HL-60 (cell line): ENCODE results near the gene AKAP12.

Experiments
- DNase-seq, 2 experiments: peaks; one replicate each; pipeline ENCODE4 v3.0.0-alpha.2; 2010 to 2020; ENCODE audit warnings: low read depth in 1 of 2, low spot score in 1 of 2
- H3K27ac ChIP-seq: fragments of 250-450 bp; sonication (Bioruptor Pico); replicated peaks from 2 replicates; pipeline ENCODE4 v1.5.1; 2020; ENCODE audit warnings: mild to moderate bottlenecking, moderate library complexity
- H3K27me3 ChIP-seq: fragments of 250-450 bp; sonication (Bioruptor Pico); 2 replicates; pipeline ENCODE4 v1.5.1; 2021; ENCODE audit warnings: mild to moderate bottlenecking, moderate library complexity; ENCODE audit not compliant: insufficient read depth, poor library complexity, severe bottlenecking
- H3K4me3 ChIP-seq: replicated peaks from 2 replicates; pipeline ENCODE4 v1.5.1; 2011; ENCODE audit warnings: mild to moderate bottlenecking, control low read depth, low read length; ENCODE audit not compliant: insufficient read depth
- GABPA ChIP-seq: IDR thresholded peaks from 2 replicates; pipeline ENCODE4 v1.6.1; 2012; ENCODE audit warnings: low read depth
- POLR2AphosphoS5 ChIP-seq: IDR thresholded peaks from 2 replicates; pipeline ENCODE4 v1.6.1; 2012; ENCODE audit warnings: low read depth
- SPI1 ChIP-seq: IDR thresholded peaks from 2 replicates; pipeline ENCODE4 v1.6.1; 2012; ENCODE audit warnings: low read depth, mild to moderate bottlenecking, borderline replicate concordance
- TF ChIP-seq, protein P1 (sequence below): IDR thresholded peaks from 2 replicates; pipeline ENCODE4 v1.6.1; 2012; ENCODE audit warnings: low read depth; ENCODE audit not compliant: insufficient replicate concordance
- TF ChIP-seq, protein P2 (sequence below): IDR thresholded peaks from one replicate; pipeline ENCODE4 v1.5.1; 2011; ENCODE audit warnings: low read length, control low read depth, inconsistent platforms; ENCODE audit not compliant: insufficient read depth

Gene AKAP12

DNA sequence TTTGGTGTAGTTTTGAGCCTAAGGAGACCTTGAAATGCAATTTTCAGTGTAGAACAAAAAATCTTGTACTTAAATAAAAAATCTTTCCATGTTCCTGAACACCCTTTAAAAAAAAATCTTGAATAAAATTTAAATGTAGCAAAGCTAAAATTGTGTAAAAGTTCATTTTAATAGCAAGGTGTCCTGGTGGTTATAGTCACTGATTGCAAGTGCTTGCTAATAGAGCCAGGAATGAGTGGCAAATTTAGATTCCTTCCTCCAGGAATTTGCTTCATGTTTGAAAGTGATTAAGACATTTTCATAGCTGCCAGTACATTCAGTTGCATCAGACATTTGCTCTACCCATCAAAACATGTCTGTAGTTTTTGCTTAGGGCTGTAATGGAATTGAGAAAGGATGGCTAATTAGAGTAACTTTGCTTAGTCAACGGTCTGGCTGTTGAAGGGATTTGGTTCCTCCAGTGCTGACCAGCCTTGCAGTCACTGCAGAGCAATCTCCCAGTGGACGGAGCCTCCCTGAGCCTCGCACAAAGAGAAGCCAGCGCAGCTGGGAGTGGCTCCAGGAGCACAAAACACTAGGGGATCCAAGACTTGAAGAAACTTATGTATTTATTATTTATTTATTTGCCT is 36.5 kb downstream of the AKAP12 start:
- no peak overlapping the region for H3K27ac ChIP-seq
- H3K4me3 ChIP-seq, result no peak overlapping the region
- TF ChIP-seq POLR2AphosphoS5 (no peak), SPI1 (no peak), GABPA (no peak)
- TF ChIP-seq, protein P1, sequence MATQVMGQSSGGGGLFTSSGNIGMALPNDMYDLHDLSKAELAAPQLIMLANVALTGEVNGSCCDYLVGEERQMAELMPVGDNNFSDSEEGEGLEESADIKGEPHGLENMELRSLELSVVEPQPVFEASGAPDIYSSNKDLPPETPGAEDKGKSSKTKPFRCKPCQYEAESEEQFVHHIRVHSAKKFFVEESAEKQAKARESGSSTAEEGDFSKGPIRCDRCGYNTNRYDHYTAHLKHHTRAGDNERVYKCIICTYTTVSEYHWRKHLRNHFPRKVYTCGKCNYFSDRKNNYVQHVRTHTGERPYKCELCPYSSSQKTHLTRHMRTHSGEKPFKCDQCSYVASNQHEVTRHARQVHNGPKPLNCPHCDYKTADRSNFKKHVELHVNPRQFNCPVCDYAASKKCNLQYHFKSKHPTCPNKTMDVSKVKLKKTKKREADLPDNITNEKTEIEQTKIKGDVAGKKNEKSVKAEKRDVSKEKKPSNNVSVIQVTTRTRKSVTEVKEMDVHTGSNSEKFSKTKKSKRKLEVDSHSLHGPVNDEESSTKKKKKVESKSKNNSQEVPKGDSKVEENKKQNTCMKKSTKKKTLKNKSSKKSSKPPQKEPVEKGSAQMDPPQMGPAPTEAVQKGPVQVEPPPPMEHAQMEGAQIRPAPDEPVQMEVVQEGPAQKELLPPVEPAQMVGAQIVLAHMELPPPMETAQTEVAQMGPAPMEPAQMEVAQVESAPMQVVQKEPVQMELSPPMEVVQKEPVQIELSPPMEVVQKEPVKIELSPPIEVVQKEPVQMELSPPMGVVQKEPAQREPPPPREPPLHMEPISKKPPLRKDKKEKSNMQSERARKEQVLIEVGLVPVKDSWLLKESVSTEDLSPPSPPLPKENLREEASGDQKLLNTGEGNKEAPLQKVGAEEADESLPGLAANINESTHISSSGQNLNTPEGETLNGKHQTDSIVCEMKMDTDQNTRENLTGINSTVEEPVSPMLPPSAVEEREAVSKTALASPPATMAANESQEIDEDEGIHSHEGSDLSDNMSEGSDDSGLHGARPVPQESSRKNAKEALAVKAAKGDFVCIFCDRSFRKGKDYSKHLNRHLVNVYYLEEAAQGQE, result no peak
- TF ChIP-seq, protein P2, sequence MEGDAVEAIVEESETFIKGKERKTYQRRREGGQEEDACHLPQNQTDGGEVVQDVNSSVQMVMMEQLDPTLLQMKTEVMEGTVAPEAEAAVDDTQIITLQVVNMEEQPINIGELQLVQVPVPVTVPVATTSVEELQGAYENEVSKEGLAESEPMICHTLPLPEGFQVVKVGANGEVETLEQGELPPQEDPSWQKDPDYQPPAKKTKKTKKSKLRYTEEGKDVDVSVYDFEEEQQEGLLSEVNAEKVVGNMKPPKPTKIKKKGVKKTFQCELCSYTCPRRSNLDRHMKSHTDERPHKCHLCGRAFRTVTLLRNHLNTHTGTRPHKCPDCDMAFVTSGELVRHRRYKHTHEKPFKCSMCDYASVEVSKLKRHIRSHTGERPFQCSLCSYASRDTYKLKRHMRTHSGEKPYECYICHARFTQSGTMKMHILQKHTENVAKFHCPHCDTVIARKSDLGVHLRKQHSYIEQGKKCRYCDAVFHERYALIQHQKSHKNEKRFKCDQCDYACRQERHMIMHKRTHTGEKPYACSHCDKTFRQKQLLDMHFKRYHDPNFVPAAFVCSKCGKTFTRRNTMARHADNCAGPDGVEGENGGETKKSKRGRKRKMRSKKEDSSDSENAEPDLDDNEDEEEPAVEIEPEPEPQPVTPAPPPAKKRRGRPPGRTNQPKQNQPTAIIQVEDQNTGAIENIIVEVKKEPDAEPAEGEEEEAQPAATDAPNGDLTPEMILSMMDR, result no peak
- no peak for DNase-seq
- peaks cover 3% of the 10 kb centered on the region for H3K27me3 ChIP-seq

DNA sequence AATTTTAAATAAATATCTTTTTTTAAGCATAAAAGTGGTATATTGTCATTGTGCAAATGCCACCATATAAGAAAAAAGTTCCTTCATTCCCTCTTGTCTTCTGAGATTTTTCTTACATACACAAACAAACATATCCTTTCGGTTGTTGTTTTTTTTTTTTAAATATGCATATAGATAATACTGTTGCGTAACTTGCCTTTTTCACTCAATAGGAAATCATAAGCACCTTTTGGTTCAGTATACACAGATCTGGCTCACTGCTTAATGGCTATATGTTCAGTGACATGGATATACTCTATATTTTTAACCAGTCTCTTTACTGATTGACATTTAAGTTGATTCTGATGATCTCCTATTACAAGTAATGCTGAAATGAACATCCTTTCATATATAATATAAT is 40.1 kb downstream of the AKAP12 start:
- Histone ChIP-seq H3K27me3 (peaks cover 3% of the 10 kb centered on the region), H3K27ac (no peak overlapping the region), H3K4me3 (no peak overlapping the region)
- DNase-seq, result no peak
- TF ChIP-seq POLR2AphosphoS5 (no peak), SPI1 (no peak), GABPA (no peak)
- TF ChIP-seq, protein P1, result no peak
- TF ChIP-seq, protein P2, result no peak

DNA sequence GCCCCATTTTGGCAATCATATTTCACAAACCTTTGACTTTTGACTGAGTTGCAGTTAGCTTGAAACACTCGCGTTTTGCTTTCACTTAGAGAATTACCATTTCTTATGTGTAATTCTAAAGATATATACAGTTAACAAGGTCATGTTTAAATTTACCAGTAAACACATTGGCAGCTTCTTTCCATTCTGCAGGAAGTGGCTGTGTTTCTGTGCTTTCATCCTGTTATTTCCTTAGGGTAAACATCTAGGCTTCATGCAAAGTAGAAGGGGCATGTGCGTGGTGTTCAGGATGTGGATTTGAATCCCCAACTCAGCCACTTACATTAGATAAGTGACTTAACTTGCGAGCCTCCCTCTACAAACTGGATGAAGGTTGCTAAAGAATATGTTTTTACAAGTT is 41.1 kb downstream of the AKAP12 start:
- DNase-seq, result no peak
- Histone ChIP-seq H3K4me3 (no peak overlapping the region), H3K27me3 (no peaks in the 10 kb centered on the region), H3K27ac (no peak overlapping the region)
- TF ChIP-seq POLR2AphosphoS5 (no peak), SPI1 (no peak), GABPA (no peak)
- TF ChIP-seq, protein P2, result no peak
- TF ChIP-seq, protein P1, result no peak
